WTC11 (cell line): Measurements from ENCODE around the gene CD300H. TPM values are rescaled to one million over a fixed set of nuclear protein-coding genes. Genes with fewer than 3 reads are reported as not detected.

Experiments
- ATAC-seq: fragments of 200-7000 bp; cut with Tn5 transposase; 2 replicates; pipeline ENCODE4 v1.10.0; 2021; ENCODE audit warnings: mild to moderate bottlenecking, moderate library complexity
- CTCF ChIA-PET: fragments of 300-600 bp; sonication (Branson Sonifier 250); formaldehyde crosslinking; loops from one replicate; lab custom pipeline; 2021; ENCODE audit warnings: antibody characterized with exemption; lab: Charles Lee
- POLR2A ChIA-PET: fragments of 350-600 bp; sonication (Branson Sonifier 250); formaldehyde crosslinking; loops from one replicate; lab custom pipeline; 2021; ENCODE audit warnings: antibody characterized with exemption; lab: Charles Lee
- DNase-seq: peaks from one replicate; pipeline ENCODE4 v3.0.0; 2021; ENCODE audit warnings: low spot score
- H3K27ac Mint-ChIP-seq: 2 replicates; pipeline ENCODE4 v1.8.0; 2021; ENCODE audit warnings: mixed read lengths
- H3K27me3 Mint-ChIP-seq: 2 replicates; pipeline ENCODE4 v1.8.0; 2021; ENCODE audit warnings: low read depth, mild to moderate bottlenecking, moderate library complexity, mixed read lengths
- H3K36me3 Mint-ChIP-seq: 2 replicates; pipeline ENCODE4 v1.8.0; 2021; ENCODE audit warnings: mixed read lengths
- H3K4me1 Mint-ChIP-seq: 2 replicates; pipeline ENCODE4 v1.8.0; 2022; ENCODE audit warnings: mixed read lengths
- H3K4me3 Mint-ChIP-seq: 2 replicates; pipeline ENCODE4 v1.8.0; 2021; ENCODE audit warnings: mild to moderate bottlenecking, moderate library complexity, mixed read lengths
- H3K9me3 Mint-ChIP-seq: 2 replicates; pipeline ENCODE4 v1.8.0; 2021; ENCODE audit warnings: mixed read lengths
- ARID4B ChIP-seq: sonication (generic); formaldehyde crosslinking; IDR thresholded peaks from 2 replicates; pipeline ENCODE4 v1.8.0; 2023; ENCODE audit warnings: missing genetic modification reagents, mild to moderate bottlenecking, borderline replicate concordance
- CBFB ChIP-seq: sonication (generic); formaldehyde crosslinking; IDR thresholded peaks from 2 replicates; pipeline ENCODE4 v1.8.1; 2022; ENCODE audit warnings: mild to moderate bottlenecking, low read depth, missing genetic modification reagents
- ESRRA ChIP-seq: sonication (generic); formaldehyde crosslinking; IDR thresholded peaks from 2 replicates; pipeline ENCODE4 v1.8.1; 2022; ENCODE audit warnings: mild to moderate bottlenecking, missing genetic modification reagents, borderline replicate concordance
- FOXP1 ChIP-seq: sonication (generic); formaldehyde crosslinking; IDR thresholded peaks from 2 replicates; pipeline ENCODE4 v1.8.0; 2022; ENCODE audit warnings: missing genetic modification reagents, mild to moderate bottlenecking, moderate library complexity, borderline replicate concordance
- GTF2I ChIP-seq: fragments of 250-450 bp; sonication (Bioruptor Pico); conservative IDR thresholded peaks from 2 replicates; pipeline ENCODE4 v1.4.0; 2021; ENCODE audit warnings: mild to moderate bottlenecking
- HMGXB4 ChIP-seq: sonication (generic); formaldehyde crosslinking; IDR thresholded peaks from 2 replicates; pipeline ENCODE4 v1.8.1; 2023; ENCODE audit warnings: mild to moderate bottlenecking, moderate library complexity, missing genetic modification reagents
- KAT7 ChIP-seq: sonication (generic); formaldehyde crosslinking; IDR thresholded peaks from 2 replicates; pipeline ENCODE4 v1.8.1; 2023; ENCODE audit warnings: missing genetic modification reagents, mild to moderate bottlenecking, borderline replicate concordance
- NFYB ChIP-seq: sonication (generic); formaldehyde crosslinking; conservative IDR thresholded peaks from 2 replicates; pipeline ENCODE4 v1.8.0; 2022; ENCODE audit warnings: low read depth, missing genetic modification reagents
- NR2C2 ChIP-seq: sonication (generic); formaldehyde crosslinking; IDR thresholded peaks from 2 replicates; pipeline ENCODE4 v1.8.0; 2022; ENCODE audit warnings: mild to moderate bottlenecking, missing genetic modification reagents
- NR3C1 ChIP-seq: sonication (generic); formaldehyde crosslinking; conservative IDR thresholded peaks from 2 replicates; pipeline ENCODE4 v1.8.1; 2023; ENCODE audit warnings: low read depth, mild to moderate bottlenecking, missing genetic modification reagents
- SP1 ChIP-seq: sonication (generic); formaldehyde crosslinking; conservative IDR thresholded peaks from 2 replicates; pipeline ENCODE4 v1.8.1; 2022; ENCODE audit warnings: missing genetic modification reagents
- TCF7 ChIP-seq: sonication (generic); formaldehyde crosslinking; IDR thresholded peaks from 2 replicates; pipeline ENCODE4 v1.8.0; 2022; ENCODE audit warnings: mild to moderate bottlenecking, low read depth, missing genetic modification reagents, moderate library complexity
- TEAD1 ChIP-seq: sonication (generic); formaldehyde crosslinking; IDR thresholded peaks from 2 replicates; pipeline ENCODE4 v1.8.0; 2022; ENCODE audit warnings: mild to moderate bottlenecking, missing genetic modification reagents
- TP53 ChIP-seq: sonication (generic); formaldehyde crosslinking; IDR thresholded peaks from 2 replicates; pipeline ENCODE4 v1.8.1; 2023; ENCODE audit warnings: mild to moderate bottlenecking, missing genetic modification reagents
- USF2 ChIP-seq: sonication (generic); formaldehyde crosslinking; IDR thresholded peaks from 2 replicates; pipeline ENCODE4 v1.8.1; 2023; ENCODE audit warnings: mild to moderate bottlenecking, missing genetic modification reagents, moderate library complexity
- ZNF219 ChIP-seq: sonication (generic); formaldehyde crosslinking; IDR thresholded peaks from 2 replicates; pipeline ENCODE4 v1.8.0; 2023; ENCODE audit warnings: missing genetic modification reagents, mild to moderate bottlenecking, borderline replicate concordance
- ZNF232 ChIP-seq: sonication (generic); formaldehyde crosslinking; IDR thresholded peaks from 2 replicates; pipeline ENCODE4 v1.8.0; 2022; ENCODE audit warnings: mild to moderate bottlenecking, missing genetic modification reagents
- ZNF281 ChIP-seq: sonication (generic); formaldehyde crosslinking; IDR thresholded peaks from 2 replicates; pipeline ENCODE4 v1.8.0; 2023; ENCODE audit warnings: mild to moderate bottlenecking, missing genetic modification reagents
- ZNF671 ChIP-seq: fragments of 250-450 bp; sonication (Bioruptor Pico); IDR thresholded peaks from 2 replicates; pipeline ENCODE4 v1.8.0; 2021; ENCODE audit warnings: mild to moderate bottlenecking
- ZSCAN18 ChIP-seq: fragments of 250-450 bp; sonication (Bioruptor Pico); IDR thresholded peaks from 2 replicates; pipeline ENCODE4 v2.1.2; 2022; ENCODE audit warnings: mild to moderate bottlenecking, moderate library complexity
- total RNA-seq: library from RNA; stranded (reverse); gene quantifications from 3 replicates; pipeline ENCODE4 v1.2.3, GENCODE V29; 2021
- TF ChIP-seq, protein P1 (sequence below): fragments of 250-450 bp; sonication (Bioruptor Pico); IDR thresholded peaks from 2 replicates; pipeline ENCODE4 v1.9.0; 2021; ENCODE audit warnings: mild to moderate bottlenecking
- TF ChIP-seq, protein P2 (sequence below): sonication (generic); formaldehyde crosslinking; IDR thresholded peaks from 2 replicates; pipeline ENCODE4 v1.8.1; 2023; ENCODE audit warnings: mild to moderate bottlenecking, missing genetic modification reagents, borderline replicate concordance

Gene CD300H
- total RNA-seq, 1 experiment from 2014 or later, result not detected

- TF ChIP-seq GTF2I (CRISPR knock-in tag) (no peak), TCF7 (no peak), CBFB (CRISPR knock-in tag) (no peak), ZNF219 (CRISPR knock-in tag) (no peak), USF2 (CRISPR knock-in tag) (no peak), NR3C1 (CRISPR knock-in tag) (no peak), ZNF671 (no peak), ZNF232 (CRISPR knock-in tag) (no peak), NFYB (CRISPR knock-in tag) (no peak), ESRRA (CRISPR knock-in tag) (no peak), NR2C2 (CRISPR knock-in tag) (no peak), HMGXB4 (no peak), ZSCAN18 (no peak), TEAD1 (CRISPR knock-in tag) (no peak), TP53 (CRISPR knock-in tag) (no peak), KAT7 (CRISPR knock-in tag) (no peak), SP1 (no peak)
- TF ChIP-seq, protein P1, sequence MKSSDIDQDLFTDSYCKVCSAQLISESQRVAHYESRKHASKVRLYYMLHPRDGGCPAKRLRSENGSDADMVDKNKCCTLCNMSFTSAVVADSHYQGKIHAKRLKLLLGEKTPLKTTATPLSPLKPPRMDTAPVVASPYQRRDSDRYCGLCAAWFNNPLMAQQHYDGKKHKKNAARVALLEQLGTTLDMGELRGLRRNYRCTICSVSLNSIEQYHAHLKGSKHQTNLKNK (CRISPR knock-in tag), result no peak
- TF ChIP-seq, all 79 proteins: peak for 0
- CTCF ChIA-PET, result interaction anchor here (1.0 kb wide), 2 partner anchors 17 to 170 kb away, joined by 3 read pairs; no protein-coding TSS in a partner anchor
- H3K36me3 Mint-ChIP-seq, result no peaks in the 10 kb centered on the region
- POLR2A ChIA-PET, result no interaction called here
- H3K4me1 Mint-ChIP-seq, result no peaks in the 10 kb centered on the region
- H3K4me3 Mint-ChIP-seq, result no peak overlapping the region
- H3K27ac Mint-ChIP-seq, result no peak overlapping the region
- H3K9me3 Mint-ChIP-seq, result no peaks in the 10 kb centered on the region
- DNase-seq (no peak), ATAC-seq (no peak)
- H3K27me3 Mint-ChIP-seq, result peaks cover 8% of the 10 kb centered on the region
Measured at GRCh38 chr17:74549343-74549742, 18.0 kb downstream of the CD300H start.

DNA sequence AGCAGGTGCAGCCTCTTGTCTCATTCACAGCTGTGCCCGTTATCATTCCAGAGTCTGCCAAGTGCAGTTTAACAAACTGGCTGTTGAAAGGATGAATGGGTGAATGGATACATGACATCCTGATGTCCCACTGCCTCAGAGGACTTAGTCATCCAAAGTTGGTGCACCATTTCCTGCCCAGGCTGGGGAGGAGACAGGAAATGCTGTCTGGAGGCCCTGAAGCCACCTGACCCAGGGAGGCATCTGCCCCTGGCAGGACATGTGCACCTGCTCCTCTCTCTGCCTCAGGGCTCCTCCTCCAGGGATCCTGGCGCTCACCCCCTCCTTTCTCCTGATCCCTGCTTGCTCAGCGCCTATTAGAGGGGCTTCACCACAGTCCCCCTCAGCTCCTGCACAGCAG, 19.6 kb downstream of the CD300H start:
- no peaks in the 10 kb centered on the region for H3K9me3 Mint-ChIP-seq
- CTCF ChIA-PET, result no interaction called here
- H3K4me1 Mint-ChIP-seq, result no peaks in the 10 kb centered on the region
- H3K36me3 Mint-ChIP-seq, result no peaks in the 10 kb centered on the region
- no peak for ATAC-seq
- peaks cover 3% of the 10 kb centered on the region; the same call in 1 of the 2 replicates for H3K27me3 Mint-ChIP-seq
- H3K27ac Mint-ChIP-seq, result no peak overlapping the region
- no peak for DNase-seq
- no peak overlapping the region for H3K4me3 Mint-ChIP-seq
- POLR2A ChIA-PET, result no interaction called here
- TF ChIP-seq ZNF281 (CRISPR knock-in tag), result no peak
- TF ChIP-seq ARID4B (CRISPR knock-in tag), result no peak
- no peak for TF ChIP-seq FOXP1 (CRISPR knock-in tag)
- TF ChIP-seq, protein P2, sequence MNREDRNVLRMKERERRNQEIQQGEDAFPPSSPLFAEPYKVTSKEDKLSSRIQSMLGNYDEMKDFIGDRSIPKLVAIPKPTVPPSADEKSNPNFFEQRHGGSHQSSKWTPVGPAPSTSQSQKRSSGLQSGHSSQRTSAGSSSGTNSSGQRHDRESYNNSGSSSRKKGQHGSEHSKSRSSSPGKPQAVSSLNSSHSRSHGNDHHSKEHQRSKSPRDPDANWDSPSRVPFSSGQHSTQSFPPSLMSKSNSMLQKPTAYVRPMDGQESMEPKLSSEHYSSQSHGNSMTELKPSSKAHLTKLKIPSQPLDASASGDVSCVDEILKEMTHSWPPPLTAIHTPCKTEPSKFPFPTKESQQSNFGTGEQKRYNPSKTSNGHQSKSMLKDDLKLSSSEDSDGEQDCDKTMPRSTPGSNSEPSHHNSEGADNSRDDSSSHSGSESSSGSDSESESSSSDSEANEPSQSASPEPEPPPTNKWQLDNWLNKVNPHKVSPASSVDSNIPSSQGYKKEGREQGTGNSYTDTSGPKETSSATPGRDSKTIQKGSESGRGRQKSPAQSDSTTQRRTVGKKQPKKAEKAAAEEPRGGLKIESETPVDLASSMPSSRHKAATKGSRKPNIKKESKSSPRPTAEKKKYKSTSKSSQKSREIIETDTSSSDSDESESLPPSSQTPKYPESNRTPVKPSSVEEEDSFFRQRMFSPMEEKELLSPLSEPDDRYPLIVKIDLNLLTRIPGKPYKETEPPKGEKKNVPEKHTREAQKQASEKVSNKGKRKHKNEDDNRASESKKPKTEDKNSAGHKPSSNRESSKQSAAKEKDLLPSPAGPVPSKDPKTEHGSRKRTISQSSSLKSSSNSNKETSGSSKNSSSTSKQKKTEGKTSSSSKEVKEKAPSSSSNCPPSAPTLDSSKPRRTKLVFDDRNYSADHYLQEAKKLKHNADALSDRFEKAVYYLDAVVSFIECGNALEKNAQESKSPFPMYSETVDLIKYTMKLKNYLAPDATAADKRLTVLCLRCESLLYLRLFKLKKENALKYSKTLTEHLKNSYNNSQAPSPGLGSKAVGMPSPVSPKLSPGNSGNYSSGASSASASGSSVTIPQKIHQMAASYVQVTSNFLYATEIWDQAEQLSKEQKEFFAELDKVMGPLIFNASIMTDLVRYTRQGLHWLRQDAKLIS, result no peak
